ENCODE data around the gene KCNH4.

KCNH4 gene

GRCh38 chr17:42135664-42136653 is 45.0 kb downstream of the KCNH4 start:
- no peak for DNase-seq

DNA sequence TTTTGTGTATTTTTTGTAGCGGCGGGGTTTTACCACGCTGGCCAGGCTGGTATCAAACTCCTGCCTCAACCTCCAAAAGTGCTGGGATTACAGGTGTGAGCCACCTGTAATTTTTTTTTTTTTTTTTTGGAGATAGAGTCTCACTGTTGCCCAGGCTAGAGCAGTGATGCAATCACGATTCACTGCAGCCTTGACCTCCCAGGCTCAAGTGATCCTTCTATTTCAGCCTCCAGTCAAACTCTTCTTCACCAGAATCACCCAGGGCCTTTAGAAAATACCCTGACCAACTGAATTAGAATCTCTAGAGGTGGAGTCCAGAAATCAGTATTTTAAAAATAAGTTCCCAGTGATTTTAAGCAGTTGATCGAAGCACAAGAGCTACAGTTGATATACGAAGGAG is 45.8 kb downstream of the KCNH4 start:
- DNase-seq = no peak

DNA sequence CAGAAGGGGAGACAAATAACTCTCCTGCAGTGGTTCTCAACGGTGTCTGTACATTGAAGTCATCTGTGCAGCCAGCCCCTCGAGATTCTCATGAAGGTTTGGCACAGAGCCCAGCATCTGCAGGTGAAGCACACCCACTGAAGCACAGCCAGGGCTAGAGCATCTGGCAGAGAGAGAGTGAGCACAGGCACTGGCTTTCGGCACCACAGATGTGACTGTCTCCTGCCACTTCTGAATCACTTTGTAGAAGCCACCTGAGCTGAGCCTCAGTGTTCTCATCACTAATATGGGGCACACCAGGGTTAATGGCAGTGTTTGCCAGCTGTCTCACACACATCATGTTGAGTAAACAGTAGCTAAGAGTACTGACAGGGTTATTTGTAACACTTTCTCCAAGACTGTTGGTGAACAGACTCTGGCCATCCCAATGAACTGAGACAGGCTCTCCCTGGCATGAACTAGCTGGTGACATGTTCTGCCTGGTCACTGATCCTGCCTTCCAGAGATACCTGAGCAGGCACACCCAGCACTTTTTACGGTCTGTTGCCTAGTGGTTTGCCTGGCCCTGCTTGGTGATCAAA is 47.4 kb downstream of the KCNH4 start:
- DNase-seq = no peak

- no peak for DNase-seq
These were observed 48.0 kb downstream of the KCNH4 start for GRCh38 chr17:42132941-42133340.

GRCh38 chr17:42131981-42132432 is 48.9 kb downstream of the KCNH4 start:
- DNase-seq = no peak

- DNase-seq = no peak
These were observed 49.7 kb downstream of the KCNH4 start for GRCh38 chr17:42131232-42131631.

GRCh38 chr17:42130310-42130936 is 50.5 kb downstream of the KCNH4 start:
- DNase-seq = no peak

DNA sequence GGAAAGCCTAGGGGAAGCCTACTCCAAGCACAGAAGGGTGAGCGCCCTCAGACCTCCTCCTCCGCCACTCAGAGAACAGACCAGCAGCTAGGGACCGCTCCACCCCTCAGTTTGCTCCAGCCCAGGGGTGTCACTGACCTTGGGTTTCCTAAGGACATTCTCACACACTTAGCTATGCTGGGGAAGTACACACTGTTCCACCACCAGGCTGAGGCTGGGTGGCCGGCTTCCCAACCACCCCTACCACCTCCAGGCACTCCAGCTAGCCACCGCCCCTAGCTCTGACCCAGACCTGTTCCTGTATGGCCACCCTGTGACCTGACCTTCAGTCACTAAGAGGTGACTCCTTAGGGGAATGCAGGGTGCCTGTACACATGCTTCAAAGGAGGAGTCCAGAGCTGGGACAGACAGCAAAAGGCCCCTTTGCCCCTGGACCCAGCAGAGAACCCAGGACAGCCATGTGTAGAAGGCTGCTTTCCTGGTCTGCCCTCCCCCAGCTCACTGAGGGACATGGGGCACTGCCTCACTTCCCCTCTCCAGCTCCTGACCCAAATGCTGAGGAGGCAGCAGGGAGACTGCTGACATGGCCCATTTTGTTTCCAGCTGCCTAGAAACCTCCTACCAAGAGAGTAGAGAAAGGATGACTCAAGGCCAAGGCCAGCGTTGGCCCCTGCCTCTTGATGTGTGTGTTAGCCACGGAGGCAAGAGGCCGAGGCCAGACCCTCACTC is 51.7 kb downstream of the KCNH4 start:
- no peak for DNase-seq

GRCh38 chr17:42127414-42127813 is 53.5 kb downstream of the KCNH4 start:
- no peak for DNase-seq

DNA sequence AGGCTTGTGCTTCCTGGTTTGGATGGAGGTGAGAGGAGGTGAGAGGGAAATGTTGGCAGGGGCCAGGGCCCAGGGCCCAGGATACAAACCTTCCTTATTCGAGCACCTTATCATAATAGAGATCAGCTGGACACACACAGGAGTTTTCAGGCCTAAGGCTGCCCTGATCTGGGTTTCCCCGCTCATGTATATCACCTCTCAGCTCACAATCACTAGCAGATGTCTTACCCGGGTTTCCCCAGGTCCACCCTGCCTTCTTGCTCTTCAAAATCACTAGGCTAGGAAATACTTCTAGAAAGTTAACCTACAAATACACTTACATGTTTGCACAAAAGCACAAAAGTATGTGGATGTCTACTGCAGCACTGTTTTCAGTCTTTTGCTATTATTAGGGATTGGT is 54.1 kb downstream of the KCNH4 start:
- no peak for DNase-seq

GRCh38 chr17:42125565-42125964 is 55.4 kb downstream of the KCNH4 start:
- no peak for DNase-seq

DNA sequence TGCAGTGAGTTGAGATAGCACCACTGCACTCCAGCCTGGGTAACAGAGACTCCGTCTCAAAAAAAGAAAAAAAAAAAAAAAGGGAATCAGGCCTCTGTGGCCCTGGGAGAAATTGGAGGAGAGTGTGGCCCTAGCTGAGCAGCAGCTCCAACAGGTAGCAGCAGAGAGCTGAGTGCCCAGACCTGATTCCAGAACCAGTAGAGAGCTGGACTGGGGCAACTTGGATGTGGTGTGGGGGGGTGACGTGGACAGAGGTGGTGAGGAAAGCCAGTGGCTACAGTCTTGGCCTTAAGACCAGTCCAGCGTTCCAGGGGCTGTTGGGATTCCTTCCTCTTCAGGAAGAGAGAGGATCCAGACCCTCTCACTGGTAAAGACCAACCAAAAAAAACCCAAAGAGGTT is 56.7 kb downstream of the KCNH4 start:
- DNase-seq = no peak

- no peak for DNase-seq
These were observed 58.3 kb downstream of the KCNH4 start, which contains the start of gene HSPB9 for GRCh38 chr17:42122371-42123303. HSPB9 (plus strand) TSS chr17:42122804; CDS start chr17:42122851, 47 bp downstream.

- DNase-seq = peak; percentile 53 to 60 (median 56)
These were observed 59.9 kb downstream of the KCNH4 start, which contains the start of gene KAT2A for GRCh38 chr17:42120770-42121769. KAT2A (minus strand) TSS chr17:42121367; CDS start chr17:42121304, 63 bp downstream.

DNA sequence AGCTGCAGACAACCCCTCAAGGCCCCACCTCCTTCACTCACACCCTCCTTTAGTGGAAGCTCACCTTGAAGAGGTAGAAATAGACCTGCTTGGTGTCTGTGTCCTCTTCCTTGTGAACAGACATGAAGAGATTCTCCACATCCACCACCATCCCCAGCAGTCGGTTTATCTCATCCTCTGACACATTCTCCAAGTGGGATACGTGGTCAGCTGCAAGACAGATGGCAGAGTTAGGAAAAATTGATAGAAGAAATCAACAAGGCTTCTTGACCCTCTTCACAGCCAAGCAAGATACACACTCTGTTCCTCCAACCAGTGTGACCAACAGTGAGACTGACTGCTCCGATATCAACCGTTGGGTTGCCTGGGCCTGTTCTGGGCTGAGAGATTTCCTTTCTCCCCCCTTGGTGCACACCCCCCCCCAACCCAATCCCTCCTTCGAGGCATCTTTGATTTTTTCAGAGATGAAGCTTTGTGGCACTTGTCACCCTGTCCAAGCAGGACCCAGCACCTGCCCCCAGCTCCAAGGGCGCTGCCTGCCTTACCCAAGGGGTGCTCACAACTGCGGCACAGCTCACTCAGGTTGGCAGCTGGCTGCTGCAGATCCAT is 60.7 kb downstream of the KCNH4 start:
- DNase-seq = no peak

DNA sequence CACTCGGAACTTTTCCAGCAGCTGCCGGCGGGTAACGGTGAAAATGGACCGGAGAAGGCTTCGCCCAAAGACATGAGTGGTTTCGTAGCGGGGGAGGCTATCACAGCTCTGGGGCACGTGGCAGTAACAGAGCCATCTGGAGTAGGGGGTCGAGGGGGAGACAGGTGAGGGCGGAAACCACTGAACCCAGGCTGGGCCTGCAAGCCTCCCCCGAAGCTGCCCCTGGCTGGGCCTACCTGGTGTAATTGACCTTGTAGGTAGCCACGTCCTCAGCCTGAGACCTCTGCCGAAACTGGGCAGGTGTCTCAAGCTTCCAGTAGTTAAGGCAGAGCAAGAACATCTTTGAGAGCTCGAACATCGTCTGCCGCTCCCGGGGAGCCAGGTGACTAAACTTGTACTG is 61.6 kb downstream of the KCNH4 start:
- DNase-seq = no peak

- DNase-seq = peak in 1 of 4 experiments; percentile 28
These were observed 62.4 kb downstream of the KCNH4 start for GRCh38 chr17:42118545-42118944.

DNA sequence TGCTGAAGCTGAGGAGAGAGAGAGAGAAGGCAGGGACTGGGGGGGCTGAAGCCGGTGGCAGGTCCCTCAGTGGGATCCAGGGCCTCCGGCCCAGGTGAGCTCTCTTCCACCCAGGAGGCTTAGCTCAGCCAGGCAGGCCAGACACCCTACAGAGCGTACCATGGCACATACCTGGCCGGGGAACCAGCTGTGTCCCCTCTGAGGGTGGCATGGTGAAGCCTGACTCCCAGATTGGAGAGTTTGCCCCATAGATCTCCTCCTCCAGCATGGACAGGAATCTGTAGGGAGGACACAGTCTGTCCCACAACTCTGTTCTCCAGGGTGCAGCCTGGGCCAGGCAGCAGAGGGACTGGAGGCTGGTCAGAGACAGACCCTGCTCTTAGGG is 62.8 kb downstream of the KCNH4 start:
- no peak for DNase-seq

DNA sequence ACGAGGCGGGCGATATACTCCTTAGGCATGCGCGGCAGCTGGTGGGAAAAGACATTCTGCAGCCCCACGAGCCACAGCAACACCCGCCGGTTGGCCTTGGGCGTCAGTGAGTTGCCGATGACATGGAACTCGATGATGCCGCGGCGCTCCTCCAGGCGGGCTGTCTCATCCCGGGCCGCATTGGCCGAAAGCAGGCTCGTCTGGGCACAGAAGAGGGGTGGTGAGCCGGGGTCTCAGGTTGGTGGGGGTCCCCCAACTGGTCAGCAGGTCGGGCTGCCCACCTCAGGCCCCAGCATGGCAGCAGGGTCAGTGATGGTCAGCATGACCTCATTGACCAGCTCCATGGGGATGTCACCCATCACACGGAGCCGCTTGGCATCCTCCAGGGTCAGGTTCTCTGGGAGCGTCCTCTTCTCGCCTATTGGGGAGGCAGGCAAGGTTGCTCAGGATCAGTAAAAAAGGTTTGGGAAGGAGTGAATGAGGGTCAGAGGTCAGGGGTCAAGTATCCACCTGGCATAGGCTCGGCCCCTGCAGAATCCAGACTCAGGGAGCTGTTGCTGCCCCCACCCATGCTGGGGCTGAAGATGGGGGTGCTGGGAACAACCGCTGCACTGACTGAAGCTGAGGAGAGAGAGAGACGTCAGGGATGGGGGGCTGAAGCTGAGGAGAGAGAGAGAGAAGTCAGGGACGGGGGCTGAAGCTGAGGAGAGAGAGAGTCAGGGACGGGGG is 63.4 kb downstream of the KCNH4 start:
- DNase-seq = no peak
